Naive B cell (primary cell): ENCODE data around the gene RANBP17. TPM values are rescaled to one million over a fixed set of nuclear protein-coding genes. Genes with fewer than 3 reads are reported as not detected.
"Not testable (repeated sequence)": the region's sequence is repeated elsewhere in the genome, so short reads cannot be mapped to it uniquely, and the experiment has no call there.

Experiments
- ATAC-seq, 2 donors: fragments of 150-1000 bp; cut with Tn5 transposase; 2 replicates each; pipeline ENCODE4 v1.10.0; 2021; ENCODE audit warnings: low read depth in 2 of 2, mild to moderate bottlenecking in 2 of 2, moderate library complexity in 2 of 2
- DNase-seq: peaks from one replicate; pipeline ENCODE4 v3.0.0; 2022
- H3K27ac Mint-ChIP-seq, 6 donors: one replicate each; pipeline ENCODE4 v1.8.0; 2020 to 2022; ENCODE audit warnings: mild to moderate bottlenecking in 6 of 6, mixed read lengths in 6 of 6, moderate library complexity in 5 of 6, inconsistent platforms in 2 of 6
- H3K27me3 Mint-ChIP-seq, 3 donors: one replicate each; pipeline ENCODE4 v1.8.0; 2021 to 2022; ENCODE audit warnings: mixed read lengths in 3 of 3, mild to moderate bottlenecking in 1 of 3
- H3K36me3 Mint-ChIP-seq, 2 donors: one replicate each; pipeline ENCODE4 v1.8.0; 2020 to 2022; ENCODE audit warnings: mixed read lengths in 2 of 2, inconsistent platforms in 1 of 2, mild to moderate bottlenecking in 1 of 2
- H3K4me1 Mint-ChIP-seq, 3 donors: one replicate each; pipeline ENCODE4 v1.8.0; 2020 to 2022; ENCODE audit warnings: mixed read lengths in 3 of 3, inconsistent platforms in 1 of 3, mild to moderate bottlenecking in 1 of 3, moderate library complexity in 1 of 3
- H3K4me3 Mint-ChIP-seq, 8 donors: one replicate each; pipeline ENCODE4 v1.8.0; 2020 to 2022; ENCODE audit warnings: mild to moderate bottlenecking in 8 of 8, mixed read lengths in 8 of 8, moderate library complexity in 8 of 8, inconsistent platforms in 2 of 8
- H3K9me3 Mint-ChIP-seq, 7 donors: one replicate each; pipeline ENCODE4 v1.8.0; 2020 to 2022; ENCODE audit warnings: mixed read lengths in 7 of 7, mild to moderate bottlenecking in 5 of 7, inconsistent platforms in 2 of 7, moderate library complexity in 1 of 7
- polyA plus RNA-seq, 6 donors: library from polyadenylated mRNA; unstranded; fragments of 300-500 nt; fragmentation: Illumina TruSeq; gene quantifications; one replicate each; pipeline ENCODE4 v1.2.3, GENCODE V29; 2021; ENCODE audit warnings: low read depth in 6 of 6

Gene RANBP17
- polyA plus RNA-seq, 6 donors from 2014 or later = not detected

GRCh38 chr5:171166766-171167165 is 304.9 kb downstream of the RANBP17 start:
- no peaks in the 10 kb centered on the region for H3K4me1 Mint-ChIP-seq
- ATAC-seq (no peak), DNase-seq (no peak)
- H3K4me3 Mint-ChIP-seq = no peak overlapping the region
- H3K27ac Mint-ChIP-seq = no peak overlapping the region
- peaks cover 0 to 13% (median 4%) of the 10 kb centered on the region in 3 donors for H3K27me3 Mint-ChIP-seq
- no peaks in the 10 kb centered on the region for H3K9me3 Mint-ChIP-seq
- H3K36me3 Mint-ChIP-seq = no peaks in the 10 kb centered on the region

DNA sequence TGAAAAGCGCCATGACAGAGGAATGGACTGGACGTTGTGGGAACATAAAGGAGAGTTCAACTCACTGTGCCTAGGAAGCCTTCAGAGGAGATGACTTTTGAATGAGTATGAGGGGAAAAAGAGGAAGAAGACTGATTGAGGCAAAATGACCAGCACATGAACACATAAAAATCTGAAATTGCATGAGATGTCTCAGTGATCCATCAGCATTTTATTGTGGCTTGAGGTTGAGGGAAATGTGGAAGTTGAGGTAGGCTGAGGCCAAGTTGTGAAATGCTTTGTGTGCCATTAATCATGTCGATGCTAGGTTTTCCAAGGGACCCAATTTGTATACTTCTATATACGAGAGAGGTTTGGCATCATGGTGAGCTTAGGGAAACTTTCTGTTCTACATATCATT is 306.4 kb downstream of the RANBP17 start:
- no peak for ATAC-seq
- H3K4me1 Mint-ChIP-seq = no peaks in the 10 kb centered on the region
- peaks cover 0 to 13% (median 4%) of the 10 kb centered on the region in 3 donors for H3K27me3 Mint-ChIP-seq
- H3K4me3 Mint-ChIP-seq = no peak overlapping the region
- H3K9me3 Mint-ChIP-seq = no peaks in the 10 kb centered on the region
- H3K36me3 Mint-ChIP-seq = no peaks in the 10 kb centered on the region
- DNase-seq = no peak
- H3K27ac Mint-ChIP-seq = no peak overlapping the region

DNA sequence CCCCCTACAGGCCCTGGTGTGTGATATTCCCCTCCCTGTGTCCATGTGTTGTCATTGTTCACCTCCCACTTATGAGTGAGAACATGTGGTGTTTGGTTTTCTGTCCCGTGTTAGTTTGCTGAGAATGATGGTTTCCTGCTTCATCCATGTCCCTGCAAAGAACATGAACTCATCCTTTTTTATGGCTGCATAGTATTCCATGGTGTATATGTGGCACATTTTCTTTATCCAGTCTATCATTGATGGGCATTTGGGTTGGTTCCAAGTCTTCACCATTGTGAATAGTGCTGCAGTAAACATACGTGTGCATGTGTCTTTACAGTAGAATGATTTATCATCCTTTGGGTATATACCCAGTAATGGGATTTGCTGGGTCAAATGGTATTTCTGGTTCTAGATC is 313.1 kb downstream of the RANBP17 start:
- H3K4me3 Mint-ChIP-seq, H3K36me3 Mint-ChIP-seq, H3K27me3 Mint-ChIP-seq, ATAC-seq, H3K9me3 Mint-ChIP-seq, DNase-seq, H3K4me1 Mint-ChIP-seq: not testable (repeated sequence)
- peak overlapping the region in 2 of 6 donors; percentile 35 to 47 for H3K27ac Mint-ChIP-seq

- DNase-seq (no peak), ATAC-seq (no peak)
- Mint-ChIP-seq H3K27me3 (no peaks in the 10 kb centered on the region), H3K4me3 (no peak overlapping the region), H3K36me3 (no peaks in the 10 kb centered on the region), H3K9me3 (peaks cover 0 to 3% (median 0%) of the 10 kb centered on the region in 7 donors), H3K27ac (no peak overlapping the region), H3K4me1 (no peaks in the 10 kb centered on the region)
Observed at GRCh38 chr5:171175746-171176145, 313.9 kb downstream of the RANBP17 start.

DNA sequence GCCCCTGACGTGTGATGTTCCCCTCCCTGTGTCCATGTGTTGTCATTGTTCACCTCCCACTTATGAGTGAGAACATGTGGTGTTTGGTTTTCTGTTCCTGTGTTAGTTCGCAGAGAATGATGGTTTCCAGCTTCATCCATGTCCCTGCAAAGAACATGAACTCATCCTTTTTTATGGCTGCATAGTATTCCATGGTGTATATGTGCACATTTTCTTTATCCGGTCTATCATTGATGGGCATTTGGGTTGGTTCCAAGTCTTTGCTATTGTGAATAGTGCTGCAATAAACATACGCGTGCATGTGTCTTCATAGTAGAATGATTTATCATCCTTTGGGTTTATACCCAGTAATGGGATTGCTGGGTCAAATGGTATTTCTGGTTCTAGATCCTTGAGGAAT is 316.4 kb downstream of the RANBP17 start:
- H3K36me3 Mint-ChIP-seq, H3K27me3 Mint-ChIP-seq, H3K27ac Mint-ChIP-seq, H3K4me1 Mint-ChIP-seq, H3K9me3 Mint-ChIP-seq, DNase-seq, H3K4me3 Mint-ChIP-seq, ATAC-seq: not testable (repeated sequence)

- H3K4me1 Mint-ChIP-seq = no peaks in the 10 kb centered on the region
- H3K4me3 Mint-ChIP-seq = no peak overlapping the region
- peaks cover 0 to 7% (median 1%) of the 10 kb centered on the region in 7 donors for H3K9me3 Mint-ChIP-seq
- H3K36me3 Mint-ChIP-seq = no peaks in the 10 kb centered on the region
- DNase-seq = no peak
- ATAC-seq = no peak
- no peak overlapping the region for H3K27ac Mint-ChIP-seq
- peaks cover 0 to 7% (median 6%) of the 10 kb centered on the region in 3 donors for H3K27me3 Mint-ChIP-seq
Observed at GRCh38 chr5:171188016-171188415, 326.2 kb downstream of the RANBP17 start.

- no peaks in the 10 kb centered on the region for H3K4me1 Mint-ChIP-seq
- peaks cover 0 to 6% (median 0%) of the 10 kb centered on the region in 3 donors for H3K27me3 Mint-ChIP-seq
- no peak overlapping the region for H3K4me3 Mint-ChIP-seq
- no peak for DNase-seq
- H3K27ac Mint-ChIP-seq = no peak overlapping the region
- no peaks in the 10 kb centered on the region for H3K36me3 Mint-ChIP-seq
- H3K9me3 Mint-ChIP-seq = peaks cover 0 to under 1% (median 0%) of the 10 kb centered on the region in 7 donors
- ATAC-seq = no peak
Observed at GRCh38 chr5:171189442-171189841, 327.6 kb downstream of the RANBP17 start.

GRCh38 chr5:171192111-171192510 is 330.3 kb downstream of the RANBP17 start:
- Mint-ChIP-seq H3K27me3 (peaks cover 0 to 10% (median 0%) of the 10 kb centered on the region in 3 donors), H3K36me3 (no peaks in the 10 kb centered on the region), H3K4me1 (no peaks in the 10 kb centered on the region), H3K4me3 (no peak overlapping the region), H3K9me3 (no peaks in the 10 kb centered on the region), H3K27ac (no peak overlapping the region)
- DNase-seq = no peak
- ATAC-seq = no peak

DNA sequence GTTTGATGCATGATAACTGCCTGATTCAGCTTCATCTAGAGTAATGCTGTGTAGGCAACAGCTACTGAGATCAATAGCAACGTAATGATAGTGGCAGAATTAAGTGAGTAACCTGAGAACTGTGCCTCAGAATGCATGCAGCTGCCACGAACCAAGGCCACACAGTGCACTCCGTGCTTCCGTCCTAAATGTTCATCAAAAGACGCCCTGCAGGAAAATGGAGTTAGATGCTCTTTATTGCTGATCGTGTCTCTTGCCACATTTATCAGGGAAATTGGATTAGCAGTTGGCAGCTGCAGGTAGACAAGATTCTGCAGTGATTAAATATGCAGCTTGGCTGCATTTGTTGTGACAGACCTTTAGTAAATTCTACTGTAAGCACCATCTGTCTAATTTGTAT is 339.5 kb downstream of the RANBP17 start:
- Mint-ChIP-seq H3K4me1 (no peaks in the 10 kb centered on the region), H3K27ac (no peak overlapping the region), H3K36me3 (no peaks in the 10 kb centered on the region), H3K9me3 (no peaks in the 10 kb centered on the region), H3K27me3 (peaks cover 0 to 3% (median 2%) of the 10 kb centered on the region in 3 donors), H3K4me3 (no peak overlapping the region)
- DNase-seq (no peak), ATAC-seq (no peak)

- Mint-ChIP-seq H3K4me1 (no peaks in the 10 kb centered on the region), H3K27ac (no peak overlapping the region), H3K27me3 (no peaks in the 10 kb centered on the region), H3K4me3 (no peak overlapping the region), H3K9me3 (no peaks in the 10 kb centered on the region), H3K36me3 (no peaks in the 10 kb centered on the region)
- DNase-seq (no peak), ATAC-seq (no peak)
Observed at GRCh38 chr5:171205375-171205774, 343.6 kb downstream of the RANBP17 start.

- Mint-ChIP-seq H3K4me3 (no peak overlapping the region), H3K4me1 (no peaks in the 10 kb centered on the region), H3K36me3 (no peaks in the 10 kb centered on the region), H3K9me3 (no peaks in the 10 kb centered on the region), H3K27ac (no peak overlapping the region), H3K27me3 (no peaks in the 10 kb centered on the region)
- no peak for DNase-seq
- no peak for ATAC-seq
Observed at GRCh38 chr5:171207256-171207847, 345.5 kb downstream of the RANBP17 start.

- Mint-ChIP-seq H3K36me3 (no peaks in the 10 kb centered on the region), H3K27ac (no peak overlapping the region), H3K9me3 (no peaks in the 10 kb centered on the region), H3K4me1 (no peaks in the 10 kb centered on the region), H3K27me3 (peaks cover 7 to 29% (median 12%) of the 10 kb centered on the region in 3 donors), H3K4me3 (no peak overlapping the region)
- no peak for DNase-seq
- ATAC-seq = no peak
Observed at GRCh38 chr5:171221916-171222315, 360.1 kb downstream of the RANBP17 start.

- ATAC-seq (no peak), DNase-seq (no peak)
- Mint-ChIP-seq H3K36me3 (no peaks in the 10 kb centered on the region), H3K27me3 (peaks cover 0 to 23% (median 14%) of the 10 kb centered on the region in 3 donors), H3K9me3 (no peaks in the 10 kb centered on the region), H3K27ac (no peak overlapping the region), H3K4me3 (no peak overlapping the region), H3K4me1 (no peaks in the 10 kb centered on the region)
Observed at GRCh38 chr5:171223927-171224326, 362.1 kb downstream of the RANBP17 start.

DNA sequence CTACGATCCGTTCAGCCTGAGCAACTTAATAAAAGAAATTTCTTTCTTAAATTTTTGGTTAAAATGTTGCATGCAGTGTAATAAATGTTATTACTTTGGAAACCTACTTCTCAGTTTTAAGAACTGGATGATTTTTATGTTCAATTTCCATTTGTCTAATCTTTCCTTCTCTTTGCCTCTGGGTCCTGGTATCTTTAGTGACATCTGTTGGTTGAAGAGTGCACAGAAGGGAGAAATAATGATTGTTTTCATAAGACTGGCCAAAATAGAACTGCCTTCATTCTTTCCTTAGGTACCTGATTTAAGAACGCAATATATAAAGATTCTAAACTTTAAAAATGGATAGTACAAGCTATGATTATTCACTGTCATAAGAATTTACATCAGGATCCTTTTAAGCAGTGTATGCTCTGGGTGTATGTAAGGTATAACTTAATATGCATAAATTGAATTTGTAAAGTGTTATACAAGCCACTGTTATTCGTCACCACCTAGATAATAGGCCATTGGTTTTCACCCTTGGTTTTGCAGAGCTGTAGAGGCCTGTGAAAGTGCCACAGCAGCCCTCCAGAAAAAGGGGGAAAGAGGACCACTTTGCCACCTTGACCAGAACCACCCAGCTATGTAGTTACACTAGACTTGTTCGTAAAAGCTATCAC is 364.4 kb downstream of the RANBP17 start:
- Mint-ChIP-seq H3K4me1 (no peaks in the 10 kb centered on the region), H3K27me3 (peaks cover 0 to 17% (median 14%) of the 10 kb centered on the region in 3 donors), H3K27ac (no peak overlapping the region), H3K36me3 (no peaks in the 10 kb centered on the region), H3K9me3 (no peaks in the 10 kb centered on the region), H3K4me3 (no peak overlapping the region)
- ATAC-seq (no peak), DNase-seq (no peak)
